Immature natural killer cell (primary cell): Measurements from ENCODE around the gene CMTM7. TPM values are rescaled to one million over a fixed set of nuclear protein-coding genes. Genes with fewer than 3 reads are reported as not detected.

ENCODE experiments used
- DNase-seq, 3 donors: peaks; one replicate each; pipeline ENCODE4 v3.0.0; 2022; ENCODE audit warnings: mixed read lengths in 1 of 3
- H3K27ac Mint-ChIP-seq, 6 donors: one replicate each; pipeline ENCODE4 v1.8.0; 2020; ENCODE audit warnings: mixed read lengths in 6 of 6, mild to moderate bottlenecking in 5 of 6, inconsistent platforms in 4 of 6, moderate library complexity in 3 of 6
- H3K27me3 Mint-ChIP-seq, 3 donors: one replicate each; pipeline ENCODE4 v1.8.0; 2020 to 2021; ENCODE audit warnings: low read depth in 3 of 3, mild to moderate bottlenecking in 3 of 3, mixed read lengths in 3 of 3, moderate library complexity in 3 of 3, inconsistent platforms in 1 of 3
- H3K36me3 Mint-ChIP-seq, 3 donors: one replicate each; pipeline ENCODE4 v1.8.0; 2020; ENCODE audit warnings: mixed read lengths in 3 of 3, inconsistent platforms in 2 of 3, mild to moderate bottlenecking in 2 of 3
- H3K4me1 Mint-ChIP-seq, 2 donors: one replicate each; pipeline ENCODE4 v1.8.0; 2020; ENCODE audit warnings: inconsistent platforms in 2 of 2, mild to moderate bottlenecking in 2 of 2, mixed read lengths in 2 of 2, moderate library complexity in 1 of 2
- H3K4me3 Mint-ChIP-seq, 5 donors: one replicate each; pipeline ENCODE4 v1.8.0; 2020; ENCODE audit warnings: mild to moderate bottlenecking in 5 of 5, mixed read lengths in 5 of 5, inconsistent platforms in 3 of 5, moderate library complexity in 3 of 5
- H3K9me3 Mint-ChIP-seq, 6 donors: one replicate each; pipeline ENCODE4 v1.8.0; 2020; ENCODE audit warnings: mild to moderate bottlenecking in 6 of 6, mixed read lengths in 6 of 6, inconsistent platforms in 4 of 6, moderate library complexity in 3 of 6
- polyA plus RNA-seq, 3 donors: library from polyadenylated mRNA; unstranded; fragments of 300-500 nt; fragmentation: Illumina TruSeq; gene quantifications; one replicate each; pipeline ENCODE4 v1.2.3, GENCODE V29; 2021

CMTM7 gene
- polyA plus RNA-seq, 3 donors from 2014 or later = 16.8 to 29.8 (median 28.2) TPM

DNA sequence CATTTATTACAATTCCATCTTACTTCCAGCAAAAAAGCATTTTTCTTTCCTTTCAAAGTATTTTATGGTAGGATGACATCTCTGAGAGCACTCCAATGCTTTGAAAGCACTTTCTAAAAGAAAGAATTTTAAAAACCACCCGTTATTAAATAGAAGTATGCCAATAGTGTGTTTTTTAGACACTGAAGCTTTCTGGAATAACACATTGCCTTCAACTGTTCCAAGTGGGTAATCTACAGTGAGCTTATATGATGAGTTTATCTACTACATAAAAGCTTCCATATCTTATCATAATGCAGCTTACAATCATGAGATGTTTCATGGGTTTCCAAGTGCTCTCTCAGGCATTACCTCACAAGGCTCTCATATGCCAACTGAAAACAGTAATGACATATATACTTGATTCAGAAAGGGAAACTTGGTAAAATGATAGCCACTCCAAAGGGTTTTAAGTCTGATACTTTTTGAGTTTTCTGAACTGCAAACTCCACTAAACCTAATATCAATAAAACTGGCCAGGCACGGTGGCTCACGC, 96.9 kb downstream of the CMTM7 start:
- peaks cover 4 to 31% of the 10 kb centered on the region in 2 donors for H3K4me1 Mint-ChIP-seq
- DNase-seq = no peak
- peaks cover 0 to 2% (median 0%) of the 10 kb centered on the region in 3 donors for H3K27me3 Mint-ChIP-seq
- H3K36me3 Mint-ChIP-seq = peaks cover 14 to 31% (median 22%) of the 10 kb centered on the region in 3 donors
- H3K4me3 Mint-ChIP-seq = no peak overlapping the region
- H3K9me3 Mint-ChIP-seq = no peaks in the 10 kb centered on the region
- H3K27ac Mint-ChIP-seq = peak overlapping the region in 2 of 6 donors; percentile 16 to 31

DNA sequence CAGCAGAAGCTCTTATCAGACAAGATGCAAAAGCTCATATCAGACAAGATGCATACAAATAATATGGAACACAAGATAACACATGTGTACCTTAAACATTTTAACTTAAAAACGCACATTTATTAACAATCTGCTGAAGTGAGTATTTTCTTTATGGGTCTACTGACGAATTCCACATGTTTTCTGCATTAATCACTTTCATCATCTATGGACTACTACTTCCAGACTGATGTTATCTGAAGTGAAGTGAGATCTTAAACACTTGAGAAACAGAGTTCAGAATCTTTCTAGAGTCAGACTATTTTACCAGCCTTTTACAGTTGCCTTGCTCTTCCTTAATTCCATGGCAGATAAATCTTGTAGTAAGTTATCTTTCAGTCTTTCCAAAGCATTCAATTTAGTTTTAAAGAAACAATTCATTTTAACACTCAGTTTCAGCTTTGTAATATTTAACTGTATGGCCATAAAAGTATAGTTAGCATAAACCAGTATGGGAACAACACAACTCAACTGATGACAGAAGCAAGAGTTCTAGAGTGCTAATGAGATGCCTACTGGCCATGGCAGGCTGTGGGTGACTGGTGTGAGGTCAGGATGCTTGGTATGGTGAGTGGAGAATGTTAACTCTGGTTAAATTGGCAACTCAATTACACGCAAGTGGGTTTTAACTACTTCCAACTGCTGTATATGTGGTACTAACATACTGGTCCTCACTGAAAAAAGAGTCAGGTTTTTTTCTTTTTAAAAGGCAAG, 101.2 kb downstream of the CMTM7 start:
- DNase-seq = no peak
- Mint-ChIP-seq H3K4me1 (peaks cover 10 to 20% of the 10 kb centered on the region in 2 donors), H3K27me3 (no peaks in the 10 kb centered on the region), H3K27ac (no peak overlapping the region), H3K36me3 (peaks cover 6 to 9% (median 6%) of the 10 kb centered on the region in 3 donors), H3K4me3 (no peak overlapping the region), H3K9me3 (no peaks in the 10 kb centered on the region)

DNA sequence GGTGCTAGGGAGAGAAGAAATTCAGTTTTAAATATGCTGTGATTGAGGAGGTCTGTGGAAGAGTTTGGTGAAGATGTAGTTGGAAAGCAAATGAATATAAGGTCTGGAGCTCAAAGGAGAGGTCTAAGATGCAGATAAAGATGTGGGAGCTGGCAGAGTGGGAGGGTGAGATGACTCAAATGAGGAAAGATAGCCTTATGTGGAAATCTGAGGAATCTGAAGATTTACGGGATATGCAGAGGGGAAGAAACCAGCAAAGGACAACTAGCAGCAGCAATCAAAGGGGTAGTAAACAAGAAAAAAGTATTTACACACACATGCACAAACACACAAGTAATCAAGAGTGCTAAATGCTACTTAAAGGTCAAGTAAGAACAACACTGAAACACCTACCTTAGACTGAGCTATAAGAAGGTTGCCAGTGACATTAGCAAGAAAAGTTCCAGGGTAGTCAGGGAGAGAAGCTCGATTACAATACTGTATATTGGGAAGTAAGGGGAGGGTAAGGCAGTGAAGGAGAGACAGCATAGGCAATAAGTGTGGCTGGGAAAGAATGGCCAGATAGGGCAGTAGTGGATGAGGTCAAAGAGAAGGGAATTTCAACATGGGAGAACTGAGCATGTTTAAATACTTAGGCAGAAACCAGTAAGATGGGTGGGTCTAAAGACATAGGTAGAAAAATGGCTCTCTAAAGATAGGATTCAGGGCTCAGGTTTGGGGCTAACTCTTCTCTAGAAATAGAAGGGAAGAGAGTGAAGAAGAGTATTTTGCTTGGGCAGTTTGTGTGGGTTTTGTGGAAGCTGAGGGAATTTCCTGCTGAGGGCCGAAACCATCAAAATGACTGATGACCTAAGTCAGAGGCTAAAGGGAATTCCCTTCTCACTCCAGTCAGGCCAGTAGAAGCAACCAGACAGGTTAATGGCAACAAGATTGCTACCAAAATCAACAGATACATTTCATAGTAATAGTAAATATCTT, 102.1 kb downstream of the CMTM7 start:
- DNase-seq = peak in 1 of 3 donors; percentile 10
- H3K9me3 Mint-ChIP-seq = no peaks in the 10 kb centered on the region
- H3K27ac Mint-ChIP-seq = no peak overlapping the region
- no peak overlapping the region for H3K4me3 Mint-ChIP-seq
- no peaks in the 10 kb centered on the region for H3K27me3 Mint-ChIP-seq
- peaks cover 13 to 19% of the 10 kb centered on the region in 2 donors for H3K4me1 Mint-ChIP-seq
- peaks cover 6 to 8% (median 6%) of the 10 kb centered on the region in 3 donors for H3K36me3 Mint-ChIP-seq

DNA sequence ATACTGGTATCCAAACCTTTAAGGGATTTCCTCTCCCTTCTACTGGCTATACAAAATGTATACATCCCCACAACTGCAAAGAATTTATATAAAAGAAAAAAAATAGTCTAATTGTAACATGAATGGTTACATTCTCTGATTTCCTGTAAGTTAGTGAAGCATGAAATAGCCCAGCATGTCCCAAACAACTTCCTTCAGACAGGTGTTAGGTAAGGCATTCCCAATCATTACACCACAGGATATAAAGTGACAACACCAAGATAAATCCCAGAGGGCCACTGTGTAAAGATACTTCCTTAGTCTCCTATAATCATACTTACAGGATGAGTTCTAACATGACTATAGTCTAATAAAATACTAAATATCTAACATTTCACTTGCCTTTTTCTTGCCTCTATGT, 103.4 kb downstream of the CMTM7 start:
- Mint-ChIP-seq H3K36me3 (peaks cover 6 to 8% (median 6%) of the 10 kb centered on the region in 3 donors), H3K27ac (peak overlapping the region in 1 of 6 donors; percentile 31)

DNA sequence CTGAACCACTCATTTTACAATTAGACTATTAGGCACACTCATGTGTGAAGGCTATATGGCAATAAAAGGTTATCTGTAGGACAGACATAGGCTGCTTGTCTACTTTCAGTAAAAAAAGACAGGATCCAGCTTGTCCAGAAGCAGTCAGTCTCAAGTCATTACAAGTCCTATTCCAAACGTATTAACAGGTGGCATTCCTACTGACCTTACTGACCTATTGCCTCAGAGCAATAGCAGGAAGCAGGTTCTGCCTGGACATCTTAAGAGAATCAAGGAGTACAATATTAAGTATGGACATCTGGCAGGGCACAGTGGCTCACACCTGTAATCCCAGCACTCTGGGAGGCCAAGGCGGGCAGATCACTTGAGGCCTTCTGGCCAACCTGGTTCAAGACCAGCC, 104.0 kb downstream of the CMTM7 start:
- Mint-ChIP-seq H3K4me1 (peaks cover 25 to 36% of the 10 kb centered on the region in 2 donors), H3K9me3 (no peaks in the 10 kb centered on the region), H3K36me3 (peaks cover 6 to 8% (median 6%) of the 10 kb centered on the region in 3 donors), H3K27me3 (no peaks in the 10 kb centered on the region), H3K27ac (peak overlapping the region in 1 of 6 donors; percentile 31), H3K4me3 (no peak overlapping the region)
- no peak for DNase-seq

More for the DNA sequence above, 103.4 kb downstream of the CMTM7 start:
- DNase-seq = no peak
- Mint-ChIP-seq H3K4me3 (no peak overlapping the region), H3K9me3 (no peaks in the 10 kb centered on the region), H3K27me3 (no peaks in the 10 kb centered on the region), H3K4me1 (peaks cover 19 to 31% of the 10 kb centered on the region in 2 donors)

DNA sequence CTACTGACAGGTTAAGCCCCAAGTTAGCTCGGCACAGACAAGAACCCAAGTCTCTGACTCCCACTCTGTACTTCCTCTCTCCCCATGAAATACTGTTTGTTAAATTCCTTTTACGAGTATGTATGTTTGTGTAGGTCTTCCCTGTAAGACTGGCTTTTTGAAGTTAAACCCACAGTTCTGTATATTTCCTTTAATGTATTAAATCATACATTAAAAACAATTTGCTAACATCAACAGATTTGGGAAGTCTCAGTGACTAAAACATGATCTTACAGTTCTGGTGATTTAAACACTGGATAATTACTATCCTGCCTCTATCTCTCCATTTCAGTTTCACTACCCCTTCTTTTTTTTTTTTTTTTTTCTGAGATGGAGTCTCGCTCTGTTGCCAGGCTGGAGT, 106.6 kb downstream of the CMTM7 start:
- Mint-ChIP-seq H3K27me3 (peaks cover 0 to 7% (median 0%) of the 10 kb centered on the region in 3 donors), H3K36me3 (peaks cover 6 to 8% (median 6%) of the 10 kb centered on the region in 3 donors), H3K4me3 (peak overlapping the region in 1 of 5 donors; percentile 2), H3K4me1 (peaks cover 44 to 59% of the 10 kb centered on the region in 2 donors), H3K9me3 (no peaks in the 10 kb centered on the region), H3K27ac (peak overlapping the region in 2 of 6 donors; percentile 7 to 28)
- no peak for DNase-seq

DNA sequence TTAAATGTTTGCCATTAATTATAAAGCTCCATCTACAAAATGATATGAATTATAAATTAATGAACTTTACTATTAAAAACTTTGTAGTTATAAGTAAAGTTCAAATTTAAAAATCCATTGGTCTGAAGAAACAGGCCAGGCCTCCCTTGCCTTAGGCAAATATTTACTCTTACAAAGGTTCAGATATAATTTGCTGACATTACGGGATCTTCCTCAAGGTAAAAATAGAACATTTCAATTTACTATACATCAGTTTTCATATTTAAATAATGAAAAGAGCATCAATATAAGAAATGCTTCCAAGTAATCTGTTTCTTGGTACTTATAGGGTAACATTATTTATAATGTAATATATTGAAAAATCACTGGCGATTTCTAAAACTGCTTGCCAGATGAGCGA, 107.3 kb downstream of the CMTM7 start:
- Mint-ChIP-seq H3K27ac (no peak overlapping the region), H3K36me3 (peaks cover 6 to 8% (median 6%) of the 10 kb centered on the region in 3 donors), H3K4me1 (peaks cover 46 to 61% of the 10 kb centered on the region in 2 donors), H3K4me3 (no peak overlapping the region), H3K27me3 (peaks cover 0 to 7% (median 0%) of the 10 kb centered on the region in 3 donors), H3K9me3 (no peaks in the 10 kb centered on the region)
- DNase-seq = no peak

DNA sequence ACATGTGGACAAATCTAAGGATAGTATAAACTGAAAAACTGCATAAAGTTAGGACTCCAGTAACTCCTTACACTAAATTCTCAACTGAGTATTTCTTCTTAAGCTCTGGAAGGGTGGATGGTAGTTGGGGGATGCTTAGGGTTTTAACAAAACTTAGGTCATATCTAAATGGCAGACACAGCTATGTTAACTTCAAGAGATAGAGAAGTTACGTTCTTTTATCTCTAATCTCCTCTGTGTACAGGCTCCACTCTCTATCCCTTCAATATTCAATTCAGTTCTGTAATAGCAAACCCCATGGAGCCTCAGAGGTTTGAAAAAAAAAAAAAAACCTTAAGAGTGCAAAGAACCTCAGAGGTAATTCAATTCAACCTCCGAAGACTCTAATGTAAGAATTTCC, 107.9 kb downstream of the CMTM7 start:
- peaks cover 6 to 8% (median 6%) of the 10 kb centered on the region in 3 donors for H3K36me3 Mint-ChIP-seq
- peaks cover 47 to 61% of the 10 kb centered on the region in 2 donors for H3K4me1 Mint-ChIP-seq
- H3K27ac Mint-ChIP-seq = peak overlapping the region in 4 of 6 donors; percentile 44 to 69 (median 58)
- no peaks in the 10 kb centered on the region for H3K9me3 Mint-ChIP-seq
- DNase-seq = no peak
- peak overlapping the region in 1 of 5 donors; percentile 41 for H3K4me3 Mint-ChIP-seq
- peaks cover 0 to 9% (median 0%) of the 10 kb centered on the region in 3 donors for H3K27me3 Mint-ChIP-seq

DNA sequence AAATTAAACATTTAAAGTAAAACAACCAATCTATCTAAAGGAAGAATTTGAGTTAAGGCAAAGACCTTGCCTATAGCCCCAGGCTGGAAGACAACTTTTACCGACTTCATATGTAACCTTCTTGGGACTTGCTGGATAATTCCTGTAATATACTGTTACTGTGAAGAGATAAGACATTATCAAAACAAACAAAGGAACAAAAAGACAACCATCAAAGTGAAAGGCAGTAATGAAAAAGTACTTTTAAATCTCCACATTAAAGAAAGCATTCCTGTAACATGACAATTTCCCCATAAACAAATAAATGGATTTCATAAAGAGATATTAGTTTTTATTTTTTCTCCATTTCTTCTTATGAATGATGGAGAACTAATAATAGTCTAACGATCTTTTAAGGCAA, 108.6 kb downstream of the CMTM7 start:
- peaks cover 6 to 8% (median 6%) of the 10 kb centered on the region in 3 donors for H3K36me3 Mint-ChIP-seq
- peaks cover 0 to 9% (median 0%) of the 10 kb centered on the region in 3 donors for H3K27me3 Mint-ChIP-seq
- no peaks in the 10 kb centered on the region for H3K9me3 Mint-ChIP-seq
- peak overlapping the region; percentile 23 to 96 (median 51) for H3K4me3 Mint-ChIP-seq
- DNase-seq = no peak
- H3K27ac Mint-ChIP-seq = peak overlapping the region in 4 of 6 donors; percentile 26 to 74 (median 45)
- H3K4me1 Mint-ChIP-seq = peaks cover 47 to 61% of the 10 kb centered on the region in 2 donors

DNA sequence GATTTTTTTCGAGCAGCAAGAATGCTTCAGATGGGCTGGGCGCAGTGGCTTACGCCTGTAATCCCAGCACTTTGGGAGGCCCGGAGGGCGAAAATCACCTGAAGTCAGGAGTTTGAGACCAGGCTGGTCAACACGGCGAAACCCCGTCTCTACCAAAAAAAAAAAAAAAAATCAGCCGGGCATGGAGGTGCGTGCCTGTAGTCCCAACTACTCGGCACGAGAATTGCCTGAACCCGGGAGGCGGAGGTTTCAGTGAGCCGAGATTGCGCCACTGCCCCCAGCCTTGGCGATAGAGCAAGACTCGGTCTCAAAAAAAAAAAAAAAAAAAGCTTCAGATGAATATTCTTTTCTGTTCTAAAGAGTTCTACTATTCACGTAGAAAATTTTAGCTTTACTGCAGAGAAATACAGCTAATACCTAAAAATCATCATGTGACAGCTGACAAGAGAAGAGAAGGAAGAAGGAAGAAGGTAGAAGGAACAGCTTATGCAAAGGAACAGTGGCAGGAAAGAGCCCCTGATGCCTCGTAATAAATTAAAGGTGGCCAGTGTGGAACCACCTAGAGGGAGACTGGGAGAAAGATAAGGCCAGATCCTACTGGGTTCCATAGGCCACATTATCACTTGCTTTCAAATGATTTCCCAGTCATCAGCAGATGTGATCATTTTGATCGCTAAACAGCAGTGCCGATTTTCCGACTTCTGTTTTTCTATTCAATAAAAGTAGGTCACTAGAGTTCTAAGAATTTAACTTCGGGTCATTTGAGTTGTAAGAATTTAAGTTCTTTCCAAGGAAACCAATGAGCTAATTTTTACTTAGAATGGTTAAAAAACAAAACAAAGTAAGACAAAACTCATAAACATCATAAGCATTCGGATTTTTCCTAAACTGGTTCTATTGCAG, 109.5 kb downstream of the CMTM7 start:
- no peaks in the 10 kb centered on the region for H3K9me3 Mint-ChIP-seq
- peaks cover 6 to 8% (median 6%) of the 10 kb centered on the region in 3 donors for H3K36me3 Mint-ChIP-seq
- DNase-seq = no peak
- peak overlapping the region; percentile 81 to 99 (median 95) for H3K27ac Mint-ChIP-seq
- H3K4me1 Mint-ChIP-seq = peaks cover 42 to 60% of the 10 kb centered on the region in 2 donors
- peaks cover 0 to 9% (median 2%) of the 10 kb centered on the region in 3 donors for H3K27me3 Mint-ChIP-seq
- peak overlapping the region; percentile 89 to 98 (median 96) for H3K4me3 Mint-ChIP-seq

DNA sequence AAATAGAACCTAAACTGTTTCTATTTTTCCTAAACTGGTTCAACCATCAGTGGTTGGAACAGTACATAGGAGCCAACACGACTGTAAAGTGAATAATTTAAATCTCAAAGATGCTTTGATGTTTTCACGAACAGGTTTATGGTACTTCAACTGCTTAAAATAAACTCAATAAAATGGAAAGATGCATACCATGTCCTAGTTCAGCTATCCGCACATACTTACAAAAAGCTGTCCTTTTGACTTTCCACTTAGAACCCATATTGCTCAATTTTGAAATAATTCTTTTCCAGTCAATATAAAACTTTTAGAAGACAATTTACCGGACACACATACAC, 110.1 kb downstream of the CMTM7 start:
- peaks cover 39 to 54% of the 10 kb centered on the region in 2 donors for H3K4me1 Mint-ChIP-seq
- H3K4me3 Mint-ChIP-seq = peak overlapping the region; percentile 89 to 98 (median 96)
- no peak for DNase-seq

DNA sequence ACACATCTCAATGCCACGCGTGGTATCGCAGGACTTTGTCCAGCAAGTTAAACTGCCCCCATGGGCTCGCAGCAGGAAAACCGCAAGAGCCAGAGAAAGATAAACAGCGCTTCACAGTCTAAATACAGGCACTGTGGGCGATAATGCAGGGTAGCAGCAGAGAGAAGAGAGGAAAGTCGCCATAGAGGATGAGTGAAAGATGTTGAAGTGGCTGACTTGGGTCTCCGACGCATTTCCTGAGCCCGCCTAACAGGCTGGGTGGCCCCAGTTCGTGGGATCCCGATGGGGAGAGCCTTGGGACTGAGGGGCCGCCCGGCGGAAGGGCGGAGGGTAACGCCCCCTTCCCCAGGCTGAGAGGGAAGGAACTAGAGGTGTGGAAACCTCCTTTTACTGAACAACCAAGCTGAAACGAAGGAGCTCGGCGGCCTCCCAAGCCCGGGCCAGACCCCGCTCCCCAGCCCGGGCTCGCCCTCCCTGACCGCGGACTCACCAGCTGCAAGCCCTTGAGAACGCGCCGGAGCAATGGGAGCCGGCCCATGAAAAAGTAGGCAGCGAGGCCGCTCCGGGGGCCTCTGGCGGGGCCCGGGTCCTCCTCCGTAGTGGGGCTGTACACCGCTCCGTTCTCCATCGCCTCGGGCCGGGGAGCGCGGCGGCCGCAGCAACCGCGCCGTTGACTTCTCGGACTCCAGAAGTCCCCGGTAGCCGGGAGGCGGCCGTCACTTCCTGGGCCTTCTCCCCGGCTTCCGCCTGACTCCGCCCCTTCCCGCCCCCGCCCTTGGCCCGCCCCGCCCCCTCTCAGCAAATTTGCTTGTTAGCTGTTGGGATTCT, 110.7 kb downstream of the CMTM7 start, which contains the start of gene CMTM6:
Gene CMTM6, minus strand, starts transcription at position 735 of the 828 bp plus-strand sequence. Its CDS starts 107 bp downstream, at position 628.
- H3K9me3 Mint-ChIP-seq = no peaks in the 10 kb centered on the region
- H3K4me3 Mint-ChIP-seq = peak within 1 kb of the TSS; percentile 89 to 98 (median 96)
- peaks cover 37 to 51% of the 10 kb centered on the region in 2 donors for H3K4me1 Mint-ChIP-seq
- peaks cover 0 to 9% (median 2%) of the 10 kb centered on the region in 3 donors for H3K27me3 Mint-ChIP-seq
- peak within 1 kb of the TSS; percentile 94 to 100 (median 98) for H3K27ac Mint-ChIP-seq
- peak; percentile 74 to 77 (median 76) for DNase-seq
- peaks cover 0 to 4% (median 0%) of the 10 kb centered on the region in 3 donors for H3K36me3 Mint-ChIP-seq

More for the DNA sequence above, 110.1 kb downstream of the CMTM7 start:
- H3K9me3 Mint-ChIP-seq = no peaks in the 10 kb centered on the region
- peak overlapping the region; percentile 94 to 100 (median 97) for H3K27ac Mint-ChIP-seq
- peaks cover under 1 to 5% (median 1%) of the 10 kb centered on the region in 3 donors for H3K36me3 Mint-ChIP-seq
- H3K27me3 Mint-ChIP-seq = peaks cover 0 to 9% (median 2%) of the 10 kb centered on the region in 3 donors
